Naive thymus-derived CD8-positive, alpha-beta T cell (primary cell): ENCODE measurements around the gene FEN1. TPM values are rescaled to one million over a fixed set of nuclear protein-coding genes. Genes with fewer than 3 reads are reported as not detected.

Experiments used
- polyA plus RNA-seq, 3 donors: library from polyadenylated mRNA; unstranded; fragments of 300-500 nt; fragmentation: Illumina TruSeq; gene quantifications; one replicate each; pipeline ENCODE4 v1.2.3, GENCODE V29; 2021
- total RNA-seq, 8 experiments: library from RNA in 2 of 8; stranded (reverse) in 2 of 8; gene quantifications; one replicate each; pipeline ENCODE4 v1.2.3 and lab custom pipeline; 2021 to 2026

The FEN1 gene
- total and polyA plus RNA-seq, 5 experiments from 2014 or later: 8.3 to 13.1 (median 10.0) TPM

Other genes starting within 250 kb of the FEN1 start
- gene SYT7, start 211.8 kb upstream of the FEN1 start, total RNA-seq: not detected
- gene SYT7, start 211.8 kb upstream of the FEN1 start, polyA plus RNA-seq: under 1 TPM in 1 of 3 donors, not detected in 2; 0.06 TPM
- under 1 TPM; 0.08 to 0.13 TPM for gene DAGLA, start 112.5 kb upstream of the FEN1 start, total RNA-seq
- gene DAGLA, start 112.5 kb upstream of the FEN1 start, polyA plus RNA-seq: not detected
- gene MYRF, start 40.3 kb upstream of the FEN1 start, total RNA-seq: under 1 TPM; 0.47 to 0.68 TPM
- gene MYRF, start 40.3 kb upstream of the FEN1 start, polyA plus RNA-seq: under 1 TPM in 2 of 3 donors, not detected in 1; 0.26 to 0.52 TPM
- gene TMEM258, start 312 bp upstream of the FEN1 start, total RNA-seq: 10 to 100 TPM; 84.4 to 87.7 TPM
- gene TMEM258, start 312 bp upstream of the FEN1 start, polyA plus RNA-seq: 100 to 1,000 TPM; 205 to 256 (median 225) TPM
- under 1 TPM; 0.55 to 0.60 TPM for gene FADS1, start 24.1 kb downstream of the FEN1 start, total RNA-seq
- gene FADS1, start 24.1 kb downstream of the FEN1 start, polyA plus RNA-seq: 1 to 10 TPM in 2 of 3 donors, not detected in 1; 1.7 to 4.7 TPM
- not detected for gene FADS2, start 35.4 kb downstream of the FEN1 start, total RNA-seq
- 1 to 10 TPM in 2 of 3 donors, under 1 TPM in 1; 0.06 to 9.6 (median 4.2) TPM for gene FADS2, start 35.4 kb downstream of the FEN1 start, polyA plus RNA-seq
- gene FADS3, start 98.6 kb downstream of the FEN1 start, total RNA-seq: 1 to 10 TPM; 5.1 to 5.7 TPM
- 1 to 10 TPM in 2 of 3 donors, under 1 TPM in 1; 0.33 to 1.5 (median 1.2) TPM for gene FADS3, start 98.6 kb downstream of the FEN1 start, polyA plus RNA-seq
- under 1 TPM; 0.23 to 0.82 TPM for gene RAB3IL1, start 124.7 kb downstream of the FEN1 start, total RNA-seq
- not detected for gene RAB3IL1, start 124.7 kb downstream of the FEN1 start, polyA plus RNA-seq
- under 1 TPM in 1 of 2 experiments, not detected in 1; 0.08 TPM for gene BEST1, start 157.4 kb downstream of the FEN1 start, total RNA-seq
- 1 to 10 TPM in 1 of 3 donors, under 1 TPM in 2; 0.43 to 1.0 (median 0.66) TPM for gene BEST1, start 157.4 kb downstream of the FEN1 start, polyA plus RNA-seq
- 100 to 1,000 TPM; 571 to 598 TPM for gene FTH1, start 174.7 kb downstream of the FEN1 start, total RNA-seq
- 1,000 to 10,000 TPM; 1,933 to 2,491 (median 2,221) TPM for gene FTH1, start 174.7 kb downstream of the FEN1 start, polyA plus RNA-seq